Measurements from ENCODE around the gene NRP1. TPM values are rescaled to one million over a fixed set of nuclear protein-coding genes. Genes with fewer than 3 reads are reported as not detected.

Gene NRP1
- total RNA-seq, 2 donors from 2014 or later, result 110 to 121 TPM

- intact Hi-C loops (cut with DNase I), result no loop called here
- ATAC-seq (no peak), DNase-seq (no peak)
These were observed 204.5 kb downstream of the NRP1 start for GRCh38 chr10:33129996-33130386.

DNA sequence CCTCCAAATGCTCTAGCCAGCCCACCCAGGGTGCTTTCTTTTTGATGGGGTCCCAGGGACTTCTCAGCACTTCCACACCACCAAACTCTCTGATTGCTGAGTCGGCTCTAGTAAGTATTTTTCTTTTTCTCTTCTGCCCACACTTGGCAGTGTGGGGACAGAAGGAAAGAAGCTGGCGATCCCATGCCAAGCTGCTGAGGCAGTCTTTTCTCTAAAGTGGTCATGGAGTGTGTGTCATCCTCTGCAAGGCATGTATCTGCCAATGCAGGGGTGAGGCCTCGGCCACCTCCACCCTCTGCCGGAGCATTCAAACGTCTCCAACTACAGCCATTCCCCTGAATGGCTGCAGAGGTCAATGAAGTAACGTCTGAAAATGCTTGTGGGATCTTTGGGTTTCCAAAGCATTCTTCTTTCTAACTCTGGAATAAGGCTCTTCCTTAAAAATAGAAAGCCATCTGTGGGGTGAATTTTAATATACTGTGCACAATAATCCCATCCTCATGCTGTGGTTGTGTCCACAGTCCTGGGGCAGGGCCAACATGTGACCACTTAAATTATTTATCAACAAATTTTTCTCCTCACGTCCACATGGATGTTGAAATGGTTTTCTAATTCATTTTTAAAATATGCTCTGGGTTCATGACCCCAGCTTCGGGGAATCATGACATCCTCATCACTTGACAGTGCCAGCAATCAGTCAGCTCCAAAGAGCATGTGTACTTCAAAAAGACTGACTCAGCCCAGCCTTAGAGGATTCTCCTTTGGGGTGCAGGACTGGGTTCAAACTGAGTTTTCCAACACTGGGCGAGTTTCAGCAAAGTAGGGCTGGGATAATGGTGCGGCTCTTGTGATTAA is 205.1 kb downstream of the NRP1 start:
- DNase-seq, result peak; percentile 60
- intact Hi-C loops (cut with DNase I), result no loop called here

DNA sequence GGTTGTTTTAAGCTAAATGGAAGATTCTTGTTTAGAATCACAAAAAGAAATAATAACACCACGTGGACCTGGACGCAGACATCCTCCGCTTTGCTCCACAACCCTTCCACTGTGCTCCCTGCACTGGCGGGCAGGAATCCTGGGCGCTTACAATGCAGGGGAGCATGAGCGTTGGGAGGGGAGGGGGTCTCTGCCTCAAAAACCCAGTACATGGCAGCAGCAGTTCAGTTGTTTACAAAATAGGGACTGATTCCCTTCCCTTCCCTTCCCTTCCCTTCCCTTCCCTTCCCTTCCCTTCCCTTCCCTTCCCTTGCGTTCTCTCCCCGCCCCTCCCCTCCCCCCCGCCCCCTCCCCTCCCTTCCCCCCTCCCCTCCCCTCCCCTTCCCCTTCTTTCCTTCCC is 206.8 kb downstream of the NRP1 start:
- no peak for ATAC-seq
- intact Hi-C loops (cut with DNase I), result no loop called here

More for the DNA sequence above, 205.1 kb downstream of the NRP1 start:
- peak; percentile 51 to 76 for ATAC-seq

More for the DNA sequence above, 206.8 kb downstream of the NRP1 start:
- DNase-seq, result no peak

Measured in left cardiac atrium (tissue), 4 donors.